SK-N-SH (cell line): ENCODE data around the gene DYNLRB1.

Experiments used
- EZH2phosphoT487 ChIP-seq: fragments of 200-600 bp; sonication (generic); IDR thresholded peaks from 2 replicates; pipeline ENCODE4 v1.6.1; 2017; ENCODE audit warnings: low read depth, mixed run types, mild to moderate bottlenecking, antibody characterized with exemption, moderate library complexity, borderline replicate concordance
- FOSL2 ChIP-seq: IDR thresholded peaks from 2 replicates; pipeline ENCODE4 v1.4.0; 2012; ENCODE audit warnings: low read depth, mild to moderate bottlenecking, moderate library complexity, borderline replicate concordance
- MXI1 ChIP-seq: IDR thresholded peaks from 2 replicates; pipeline ENCODE4 v1.6.1; 2012; ENCODE audit warnings: mild to moderate bottlenecking, low read depth, low read length, improper control_type of control experiment
- NFIC ChIP-seq: IDR thresholded peaks from 2 replicates; pipeline ENCODE4 v1.4.0; 2012; ENCODE audit warnings: borderline replicate concordance
- NRF1 ChIP-seq: IDR thresholded peaks from 2 replicates; pipeline ENCODE4 v1.6.1; 2012; ENCODE audit warnings: low read depth, mild to moderate bottlenecking, low read length
- TAF1 ChIP-seq: IDR thresholded peaks from 2 replicates; pipeline ENCODE4 v1.6.1; 2012; ENCODE audit warnings: low read depth, mild to moderate bottlenecking, low read length, moderate library complexity, borderline replicate concordance
- YY1 ChIP-seq: IDR thresholded peaks from 2 replicates; pipeline ENCODE4 v1.4.0; 2012; ENCODE audit warnings: low read depth, mild to moderate bottlenecking
- TF ChIP-seq, protein P1 (sequence below): IDR thresholded peaks from 2 replicates; pipeline ENCODE4; 2012
- TF ChIP-seq, protein P2 (sequence below): fragments of 200-600 bp; sonication (generic); IDR thresholded peaks from 2 replicates; pipeline ENCODE4 v1.6.1; 2017; ENCODE audit warnings: antibody characterized with exemption, mild to moderate bottlenecking, moderate library complexity
- TF ChIP-seq, protein P3 (sequence below): IDR thresholded peaks from 2 replicates; pipeline ENCODE4 v1.4.0; 2012; ENCODE audit warnings: low read depth, borderline replicate concordance
- TF ChIP-seq, protein P4 (sequence below): IDR thresholded peaks from 2 replicates; pipeline ENCODE4 v1.6.1; 2012; ENCODE audit warnings: mild to moderate bottlenecking, low read depth, low read length, moderate library complexity
- TF ChIP-seq, protein P5 (sequence below): IDR thresholded peaks from 2 replicates; pipeline ENCODE4 v1.4.0; 2012; ENCODE audit warnings: low read depth, borderline replicate concordance
- TF ChIP-seq, protein P6 (sequence below): IDR thresholded peaks from 2 replicates; pipeline ENCODE4 v1.4.0; 2012; ENCODE audit warnings: low read depth

DNA sequence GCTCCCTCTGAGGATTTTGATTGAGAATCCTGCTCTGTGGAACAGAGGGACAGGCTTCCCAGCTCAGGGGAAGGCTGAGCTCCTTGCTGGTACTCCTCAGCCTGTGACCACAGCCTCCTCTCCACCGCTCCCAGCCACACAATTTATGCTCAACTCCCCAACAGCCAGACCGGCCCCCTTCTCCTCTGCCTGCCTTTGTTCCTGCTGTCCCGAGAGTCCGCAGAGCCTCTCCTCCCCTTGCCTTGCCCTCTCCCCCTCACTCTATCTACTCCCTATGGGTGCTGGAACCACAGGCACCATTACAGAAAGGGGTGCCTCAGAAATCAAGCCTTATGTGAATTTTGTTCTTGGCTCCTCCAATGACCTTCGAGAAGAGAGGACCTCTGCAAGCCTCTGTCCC, 58.2 kb downstream of the DYNLRB1 start:
- TF ChIP-seq, protein P1, sequence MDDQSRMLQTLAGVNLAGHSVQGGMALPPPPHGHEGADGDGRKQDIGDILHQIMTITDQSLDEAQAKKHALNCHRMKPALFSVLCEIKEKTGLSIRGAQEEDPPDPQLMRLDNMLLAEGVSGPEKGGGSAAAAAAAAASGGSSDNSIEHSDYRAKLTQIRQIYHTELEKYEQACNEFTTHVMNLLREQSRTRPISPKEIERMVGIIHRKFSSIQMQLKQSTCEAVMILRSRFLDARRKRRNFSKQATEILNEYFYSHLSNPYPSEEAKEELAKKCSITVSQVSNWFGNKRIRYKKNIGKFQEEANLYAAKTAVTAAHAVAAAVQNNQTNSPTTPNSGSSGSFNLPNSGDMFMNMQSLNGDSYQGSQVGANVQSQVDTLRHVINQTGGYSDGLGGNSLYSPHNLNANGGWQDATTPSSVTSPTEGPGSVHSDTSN: no peak
- TF ChIP-seq, protein P2, sequence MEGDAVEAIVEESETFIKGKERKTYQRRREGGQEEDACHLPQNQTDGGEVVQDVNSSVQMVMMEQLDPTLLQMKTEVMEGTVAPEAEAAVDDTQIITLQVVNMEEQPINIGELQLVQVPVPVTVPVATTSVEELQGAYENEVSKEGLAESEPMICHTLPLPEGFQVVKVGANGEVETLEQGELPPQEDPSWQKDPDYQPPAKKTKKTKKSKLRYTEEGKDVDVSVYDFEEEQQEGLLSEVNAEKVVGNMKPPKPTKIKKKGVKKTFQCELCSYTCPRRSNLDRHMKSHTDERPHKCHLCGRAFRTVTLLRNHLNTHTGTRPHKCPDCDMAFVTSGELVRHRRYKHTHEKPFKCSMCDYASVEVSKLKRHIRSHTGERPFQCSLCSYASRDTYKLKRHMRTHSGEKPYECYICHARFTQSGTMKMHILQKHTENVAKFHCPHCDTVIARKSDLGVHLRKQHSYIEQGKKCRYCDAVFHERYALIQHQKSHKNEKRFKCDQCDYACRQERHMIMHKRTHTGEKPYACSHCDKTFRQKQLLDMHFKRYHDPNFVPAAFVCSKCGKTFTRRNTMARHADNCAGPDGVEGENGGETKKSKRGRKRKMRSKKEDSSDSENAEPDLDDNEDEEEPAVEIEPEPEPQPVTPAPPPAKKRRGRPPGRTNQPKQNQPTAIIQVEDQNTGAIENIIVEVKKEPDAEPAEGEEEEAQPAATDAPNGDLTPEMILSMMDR: no peak
- no peak for TF ChIP-seq NFIC
- no peak for TF ChIP-seq YY1
- TF ChIP-seq FOSL2: no peak
- TF ChIP-seq TAF1: no peak
- TF ChIP-seq, protein P3, sequence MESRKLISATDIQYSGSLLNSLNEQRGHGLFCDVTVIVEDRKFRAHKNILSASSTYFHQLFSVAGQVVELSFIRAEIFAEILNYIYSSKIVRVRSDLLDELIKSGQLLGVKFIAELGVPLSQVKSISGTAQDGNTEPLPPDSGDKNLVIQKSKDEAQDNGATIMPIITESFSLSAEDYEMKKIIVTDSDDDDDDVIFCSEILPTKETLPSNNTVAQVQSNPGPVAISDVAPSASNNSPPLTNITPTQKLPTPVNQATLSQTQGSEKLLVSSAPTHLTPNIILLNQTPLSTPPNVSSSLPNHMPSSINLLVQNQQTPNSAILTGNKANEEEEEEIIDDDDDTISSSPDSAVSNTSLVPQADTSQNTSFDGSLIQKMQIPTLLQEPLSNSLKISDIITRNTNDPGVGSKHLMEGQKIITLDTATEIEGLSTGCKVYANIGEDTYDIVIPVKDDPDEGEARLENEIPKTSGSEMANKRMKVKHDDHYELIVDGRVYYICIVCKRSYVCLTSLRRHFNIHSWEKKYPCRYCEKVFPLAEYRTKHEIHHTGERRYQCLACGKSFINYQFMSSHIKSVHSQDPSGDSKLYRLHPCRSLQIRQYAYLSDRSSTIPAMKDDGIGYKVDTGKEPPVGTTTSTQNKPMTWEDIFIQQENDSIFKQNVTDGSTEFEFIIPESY: no peak
- TF ChIP-seq, protein P4, sequence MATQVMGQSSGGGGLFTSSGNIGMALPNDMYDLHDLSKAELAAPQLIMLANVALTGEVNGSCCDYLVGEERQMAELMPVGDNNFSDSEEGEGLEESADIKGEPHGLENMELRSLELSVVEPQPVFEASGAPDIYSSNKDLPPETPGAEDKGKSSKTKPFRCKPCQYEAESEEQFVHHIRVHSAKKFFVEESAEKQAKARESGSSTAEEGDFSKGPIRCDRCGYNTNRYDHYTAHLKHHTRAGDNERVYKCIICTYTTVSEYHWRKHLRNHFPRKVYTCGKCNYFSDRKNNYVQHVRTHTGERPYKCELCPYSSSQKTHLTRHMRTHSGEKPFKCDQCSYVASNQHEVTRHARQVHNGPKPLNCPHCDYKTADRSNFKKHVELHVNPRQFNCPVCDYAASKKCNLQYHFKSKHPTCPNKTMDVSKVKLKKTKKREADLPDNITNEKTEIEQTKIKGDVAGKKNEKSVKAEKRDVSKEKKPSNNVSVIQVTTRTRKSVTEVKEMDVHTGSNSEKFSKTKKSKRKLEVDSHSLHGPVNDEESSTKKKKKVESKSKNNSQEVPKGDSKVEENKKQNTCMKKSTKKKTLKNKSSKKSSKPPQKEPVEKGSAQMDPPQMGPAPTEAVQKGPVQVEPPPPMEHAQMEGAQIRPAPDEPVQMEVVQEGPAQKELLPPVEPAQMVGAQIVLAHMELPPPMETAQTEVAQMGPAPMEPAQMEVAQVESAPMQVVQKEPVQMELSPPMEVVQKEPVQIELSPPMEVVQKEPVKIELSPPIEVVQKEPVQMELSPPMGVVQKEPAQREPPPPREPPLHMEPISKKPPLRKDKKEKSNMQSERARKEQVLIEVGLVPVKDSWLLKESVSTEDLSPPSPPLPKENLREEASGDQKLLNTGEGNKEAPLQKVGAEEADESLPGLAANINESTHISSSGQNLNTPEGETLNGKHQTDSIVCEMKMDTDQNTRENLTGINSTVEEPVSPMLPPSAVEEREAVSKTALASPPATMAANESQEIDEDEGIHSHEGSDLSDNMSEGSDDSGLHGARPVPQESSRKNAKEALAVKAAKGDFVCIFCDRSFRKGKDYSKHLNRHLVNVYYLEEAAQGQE: no peak
- TF ChIP-seq MXI1: no peak
- TF ChIP-seq EZH2phosphoT487: no peak
- TF ChIP-seq, protein P5, sequence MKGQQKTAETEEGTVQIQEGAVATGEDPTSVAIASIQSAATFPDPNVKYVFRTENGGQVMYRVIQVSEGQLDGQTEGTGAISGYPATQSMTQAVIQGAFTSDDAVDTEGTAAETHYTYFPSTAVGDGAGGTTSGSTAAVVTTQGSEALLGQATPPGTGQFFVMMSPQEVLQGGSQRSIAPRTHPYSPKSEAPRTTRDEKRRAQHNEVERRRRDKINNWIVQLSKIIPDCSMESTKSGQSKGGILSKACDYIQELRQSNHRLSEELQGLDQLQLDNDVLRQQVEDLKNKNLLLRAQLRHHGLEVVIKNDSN: no peak
- TF ChIP-seq, protein P6, sequence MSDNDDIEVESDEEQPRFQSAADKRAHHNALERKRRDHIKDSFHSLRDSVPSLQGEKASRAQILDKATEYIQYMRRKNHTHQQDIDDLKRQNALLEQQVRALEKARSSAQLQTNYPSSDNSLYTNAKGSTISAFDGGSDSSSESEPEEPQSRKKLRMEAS: no peak
- no peak for TF ChIP-seq NRF1
